H9 (cell line): ENCODE measurements around the gene SIPA1L3. TPM values are rescaled to one million over a fixed set of nuclear protein-coding genes. Genes with fewer than 3 reads are reported as not detected.

Source experiments
- DNase-seq: peaks from one replicate; pipeline ENCODE4 v3.0.0-alpha.2; 2017
- H2AFZ ChIP-seq: one replicate; pipeline ENCODE4 v1.6.1; 2013; ENCODE audit warnings: mild to moderate bottlenecking, low read length, control low read depth, moderate library complexity
- H2AK5ac ChIP-seq: 2 replicates; pipeline ENCODE4 v1.6.1; 2013; ENCODE audit warnings: low read length, control low read depth, mixed read lengths; ENCODE audit not compliant: insufficient read length
- H2BK120ac ChIP-seq: one replicate; pipeline ENCODE4 v1.6.1; 2013; ENCODE audit warnings: low read depth, mild to moderate bottlenecking, low read length, control low read depth, inconsistent platforms; ENCODE audit not compliant: poor library complexity, severe bottlenecking
- H2BK12ac ChIP-seq: 2 replicates; pipeline ENCODE4 v1.6.1; 2013; ENCODE audit warnings: low read length, control low read depth, mixed read lengths, low read depth; ENCODE audit not compliant: insufficient read length
- H2BK15ac ChIP-seq: 2 replicates; pipeline ENCODE4 v1.6.1; 2013; ENCODE audit warnings: low read depth, low read length, control low read depth
- H2BK20ac ChIP-seq: one replicate; pipeline ENCODE4 v1.6.1; 2013; ENCODE audit warnings: low read depth, mild to moderate bottlenecking, low read length, control low read depth, inconsistent platforms; ENCODE audit not compliant: poor library complexity, severe bottlenecking
- H2BK5ac ChIP-seq: 2 replicates; pipeline ENCODE4 v1.6.1; 2013; ENCODE audit warnings: low read length, control low read depth, mixed read lengths; ENCODE audit not compliant: insufficient read length
- H3K14ac ChIP-seq: 2 replicates; pipeline ENCODE4 v1.6.1; 2013; ENCODE audit warnings: low read length, control low read depth; ENCODE audit not compliant: insufficient read depth
- H3K18ac ChIP-seq: 2 replicates; pipeline ENCODE4 v1.6.1; 2013; ENCODE audit warnings: low read depth, mild to moderate bottlenecking, mixed read lengths, low read length, control low read depth; ENCODE audit not compliant: insufficient read length
- H3K23ac ChIP-seq: 2 replicates; pipeline ENCODE4 v1.6.1; 2013; ENCODE audit warnings: low read length, control low read depth, mixed read lengths, low read depth; ENCODE audit not compliant: insufficient read length
- H3K23me2 ChIP-seq: 2 replicates; pipeline ENCODE4 v1.6.1; 2013; ENCODE audit warnings: low read depth, mild to moderate bottlenecking, mixed read lengths, low read length, control low read depth; ENCODE audit not compliant: insufficient read length, poor library complexity, severe bottlenecking
- H3K27ac ChIP-seq: 2 replicates; pipeline ENCODE4 v1.5.1; 2013; ENCODE audit warnings: low read length, control low read depth, mixed read lengths, low read depth; ENCODE audit not compliant: insufficient read length
- H3K27me3 ChIP-seq: 2 replicates; pipeline ENCODE4 v1.6.1; 2013; ENCODE audit warnings: low read length, control low read depth, inconsistent platforms; ENCODE audit not compliant: insufficient read depth
- H3K4ac ChIP-seq: 2 replicates; pipeline ENCODE4 v1.6.1; 2013; ENCODE audit warnings: low read depth, mild to moderate bottlenecking, control low read depth, inconsistent platforms, low read length, moderate library complexity
- H3K4me1 ChIP-seq: 2 replicates; pipeline ENCODE4 v1.6.1; 2013; ENCODE audit warnings: low read length, control low read depth, inconsistent platforms; ENCODE audit not compliant: insufficient read depth
- H3K4me2 ChIP-seq: 2 replicates; pipeline ENCODE4 v1.6.1; 2013; ENCODE audit warnings: low read length, control low read depth, mixed read lengths; ENCODE audit not compliant: insufficient read length, insufficient read depth
- H3K56ac ChIP-seq: 2 replicates; pipeline ENCODE4 v1.6.1; 2013; ENCODE audit warnings: low read depth, mild to moderate bottlenecking, mixed read lengths, low read length, control low read depth; ENCODE audit not compliant: insufficient read length
- H3K79me1 ChIP-seq: 2 replicates; pipeline ENCODE4 v1.6.1; 2013; ENCODE audit warnings: low read depth, mild to moderate bottlenecking, moderate library complexity, low read length, control low read depth, inconsistent platforms; ENCODE audit not compliant: insufficient read depth, poor library complexity, severe bottlenecking
- H3K79me2 ChIP-seq: 2 replicates; pipeline ENCODE4 v1.6.1; 2013; ENCODE audit warnings: low read length, control low read depth, inconsistent platforms; ENCODE audit not compliant: insufficient read depth
- H3K9ac ChIP-seq: 2 replicates; pipeline ENCODE4 v1.6.1; 2013; ENCODE audit warnings: low read length, control low read depth, mixed read lengths; ENCODE audit not compliant: insufficient read length; ENCODE audit errors: extremely low read depth
- H3K9me3 ChIP-seq: one replicate; pipeline ENCODE4 v1.6.1; 2013; ENCODE audit warnings: low read depth, low read length, inconsistent platforms; ENCODE audit not compliant: control insufficient read depth
- H3T11ph ChIP-seq: one replicate; pipeline ENCODE4 v1.6.1; 2013; ENCODE audit warnings: mild to moderate bottlenecking, low read length, control low read depth, inconsistent platforms
- H4K20me1 ChIP-seq: one replicate; pipeline ENCODE4 v1.6.1; 2013; ENCODE audit not compliant: control insufficient read depth, insufficient read length, insufficient read depth
- H4K5ac ChIP-seq: 2 replicates; pipeline ENCODE4 v1.6.1; 2013; ENCODE audit warnings: low read depth, mild to moderate bottlenecking, mixed read lengths, low read length, control low read depth; ENCODE audit not compliant: insufficient read length
- H4K8ac ChIP-seq: replicated peaks from 2 replicates; pipeline ENCODE4 v1.6.1; 2013; ENCODE audit warnings: low read length, control low read depth, mixed read lengths, low read depth; ENCODE audit not compliant: insufficient read length
- H4K91ac ChIP-seq: 2 replicates; pipeline ENCODE4 v1.6.1; 2013; ENCODE audit warnings: low read depth, mild to moderate bottlenecking, moderate library complexity, mixed read lengths, low read length, control low read depth; ENCODE audit not compliant: insufficient read length
- H3K27ac Mint-ChIP-seq, 3 experiments: 2 replicates in 2 of 3; 3 replicates in 1 of 3; pipeline ENCODE4 v1.8.0; 2020 to 2021; ENCODE audit warnings: mixed read lengths in 3 of 3, mild to moderate bottlenecking in 1 of 3, moderate library complexity in 1 of 3
- H3K27me3 Mint-ChIP-seq: 2 replicates; pipeline ENCODE4 v1.8.0; 2021; ENCODE audit warnings: low read depth, mild to moderate bottlenecking, moderate library complexity, mixed read lengths
- H3K36me3 Mint-ChIP-seq, 3 experiments: 2 replicates in 2 of 3; 3 replicates in 1 of 3; pipeline ENCODE4 v1.8.0; 2020 to 2021; ENCODE audit warnings: low read depth in 3 of 3, mixed read lengths in 3 of 3; ENCODE audit not compliant: insufficient read depth in 1 of 3
- H3K4me1 Mint-ChIP-seq, 2 experiments: 2 replicates each; pipeline ENCODE4 v1.8.0; 2020; ENCODE audit warnings: mixed read lengths in 2 of 2
- H3K4me3 Mint-ChIP-seq, 2 experiments: 2 replicates in 1 of 2; 3 replicates in 1 of 2; pipeline ENCODE4 v1.8.0; 2020 to 2021; ENCODE audit warnings: mild to moderate bottlenecking in 2 of 2, mixed read lengths in 2 of 2, moderate library complexity in 1 of 2
- H3K9me3 Mint-ChIP-seq, 2 experiments: 2 replicates in 1 of 2; 3 replicates in 1 of 2; pipeline ENCODE4 v1.8.0; 2020; ENCODE audit warnings: mild to moderate bottlenecking in 2 of 2, mixed read lengths in 2 of 2, moderate library complexity in 1 of 2
- CTCF ChIP-seq: fragments of 200-600 bp; sonication (generic); conservative IDR thresholded peaks from 3 replicates; pipeline ENCODE4 v1.8.0; 2021; ENCODE audit warnings: antibody characterized with exemption, mild to moderate bottlenecking
- WGBS: extraction: QIAGEN DNeasy Blood & Tissue Kit; methylation state at CpG from one replicate; pipeline ENCODE4 v1.1.7; 2013; ENCODE audit warnings: missing lambda C conversion rate, low lambda C conversion rate, mixed read lengths; ENCODE audit not compliant: insufficient read length; ENCODE audit errors: extremely low coverage; 5-methylcytosine and 5-hydroxymethylcytosine counted together
- total RNA-seq: library from RNA; stranded (reverse); gene quantifications from 2 replicates; pipeline ENCODE4 v1.2.1, GENCODE V29; 2021

SIPA1L3 gene
- total RNA-seq, 1 experiment from 2014 or later: 40.1 TPM

- Histone ChIP-seq H3K9me3 (peaks cover 7% of the 10 kb centered on the region), H3K27ac (no peak overlapping the region), H4K5ac (no peak overlapping the region), H3K18ac (no peak overlapping the region), H3K23me2 (no peaks in the 10 kb centered on the region), H3K79me1 (no peaks in the 10 kb centered on the region), H3T11ph (no peak overlapping the region), H4K8ac (no peak overlapping the region), H3K23ac (no peak overlapping the region), H3K79me2 (no peaks in the 10 kb centered on the region), H3K56ac (no peak overlapping the region), H4K20me1 (no peaks in the 10 kb centered on the region), H3K4ac (no peak overlapping the region), H3K9ac (no peak overlapping the region), H4K91ac (no peak overlapping the region), H3K27me3 (no peaks in the 10 kb centered on the region), H3K4me2 (no peak overlapping the region), H3K4me1 (no peaks in the 10 kb centered on the region), H2BK12ac (no peak overlapping the region), H3K14ac (no peak overlapping the region), H2BK5ac (no peak overlapping the region), H2BK15ac (no peak overlapping the region), H2AK5ac (no peak overlapping the region), H2BK20ac (no peak overlapping the region), H2AFZ (no peak overlapping the region), H2BK120ac (no peak overlapping the region)
- no peak for DNase-seq
- no peak for TF ChIP-seq CTCF
- no peaks in the 10 kb centered on the region for H3K27me3 Mint-ChIP-seq
- H3K4me1 Mint-ChIP-seq: no peaks in the 10 kb centered on the region
- peaks cover 20 to 22% of the 10 kb centered on the region in 2 experiments for H3K9me3 Mint-ChIP-seq
- H3K36me3 Mint-ChIP-seq: peaks cover 55 to 69% (median 63%) of the 10 kb centered on the region in 3 experiments
- no CpG with 5 or more reads among the region's 24 CpGs for WGBS
- H3K4me3 Mint-ChIP-seq: no peak overlapping the region
- H3K27ac Mint-ChIP-seq: no peak overlapping the region
These were observed 215.5 kb downstream of the SIPA1L3 start for GRCh38 chr19:38122402-38123093.
